Cerebellar nuclear complex (tissue), 1 donor: ENCODE data around the gene ZNF292.
"Not testable (repeated sequence)": the region's sequence is repeated elsewhere in the genome, so short reads cannot be mapped to it uniquely, and the experiment has no call there.

Source experiments
- DNase-seq, 2 experiments: peaks; one replicate each; lab custom pipeline; 2025; lab: John Stamatoyannopoulos, UW

Gene ZNF292

GRCh38 chr6:87154993-87155841, at the start of gene ZNF292:
Gene ZNF292 (plus strand): TSS chr6:87155565. CDS start chr6:87155592, 27 bp downstream.
- peak; percentile 80 to 82 for DNase-seq

- no peak for DNase-seq
Observed at GRCh38 chr6:87105823-87106222, 49.5 kb upstream of the ZNF292 start.

- DNase-seq, result no peak
Observed at GRCh38 chr6:87110636-87111035, 44.7 kb upstream of the ZNF292 start.

- no peak for DNase-seq
Observed at GRCh38 chr6:87115402-87116135, 39.8 kb upstream of the ZNF292 start.

DNA sequence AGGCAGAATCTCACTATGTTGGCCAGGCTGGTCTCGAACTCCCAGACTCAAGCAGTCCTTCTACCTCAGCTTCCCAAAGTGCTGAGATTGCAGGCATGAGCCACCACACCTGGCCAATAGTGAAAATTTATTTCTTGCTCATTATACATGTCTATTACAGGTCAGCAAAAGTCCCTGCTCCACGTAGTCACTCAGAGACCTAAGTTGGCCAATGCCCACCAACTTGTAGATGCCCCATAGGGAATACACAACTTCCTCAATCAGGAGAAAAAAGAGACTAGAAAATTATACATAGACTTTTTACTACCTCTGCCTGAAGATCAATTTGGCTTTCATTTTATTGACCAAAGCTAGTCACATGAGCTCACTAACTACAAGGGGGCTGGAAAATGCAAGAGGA, 38.4 kb upstream of the ZNF292 start:
- DNase-seq, result no peak

DNA sequence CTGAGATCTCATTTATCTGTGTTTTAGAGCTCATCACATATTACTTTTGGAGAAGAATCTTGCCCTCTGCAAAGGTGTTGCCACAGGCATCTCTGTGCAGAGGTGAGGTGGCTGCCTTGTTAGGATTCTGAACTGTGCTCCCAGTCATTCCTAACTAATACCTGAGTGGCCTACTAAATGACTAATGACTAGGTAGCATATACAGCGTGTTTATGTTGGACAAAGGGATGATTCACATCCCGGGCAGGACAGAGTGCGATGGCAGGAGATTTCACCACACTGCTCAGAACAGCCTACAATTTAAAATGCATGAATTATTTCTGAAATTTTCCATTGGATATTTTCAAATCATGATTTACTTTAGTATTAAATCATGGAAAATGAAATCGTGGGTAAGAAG, 37.3 kb upstream of the ZNF292 start:
- DNase-seq, result no peak

GRCh38 chr6:87122477-87122876, 32.9 kb upstream of the ZNF292 start:
- DNase-seq, result no peak

DNA sequence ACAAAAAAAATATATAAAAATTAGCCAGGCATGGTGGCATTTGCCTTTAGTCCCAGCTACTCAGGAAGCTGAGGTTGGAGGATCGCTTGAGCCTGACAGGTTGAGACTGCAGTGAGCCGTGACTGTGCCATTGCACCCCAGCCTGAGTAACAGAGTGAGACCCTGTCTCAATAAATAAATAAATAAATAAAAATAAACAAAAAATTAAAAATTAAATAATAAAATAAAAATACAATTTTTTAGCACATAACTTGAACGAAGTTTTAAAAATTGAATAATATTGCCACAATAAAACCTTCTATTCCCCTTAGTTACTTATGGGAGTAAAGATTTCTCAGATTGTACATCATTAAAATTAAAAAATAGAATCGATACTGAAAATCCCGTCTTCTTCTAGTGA, 31.3 kb upstream of the ZNF292 start:
- no peak for DNase-seq

GRCh38 chr6:87126501-87126900, 28.9 kb upstream of the ZNF292 start:
- no peak for DNase-seq

GRCh38 chr6:87127737-87128136, 27.6 kb upstream of the ZNF292 start:
- no peak for DNase-seq

- DNase-seq, result no peak
Observed at GRCh38 chr6:87136963-87137362, 18.4 kb upstream of the ZNF292 start.

- DNase-seq, result no peak
Observed at GRCh38 chr6:87139236-87139635, 16.1 kb upstream of the ZNF292 start.

- not testable (repeated sequence) for DNase-seq
Observed at GRCh38 chr6:87139927-87140326, 15.4 kb upstream of the ZNF292 start.

DNA sequence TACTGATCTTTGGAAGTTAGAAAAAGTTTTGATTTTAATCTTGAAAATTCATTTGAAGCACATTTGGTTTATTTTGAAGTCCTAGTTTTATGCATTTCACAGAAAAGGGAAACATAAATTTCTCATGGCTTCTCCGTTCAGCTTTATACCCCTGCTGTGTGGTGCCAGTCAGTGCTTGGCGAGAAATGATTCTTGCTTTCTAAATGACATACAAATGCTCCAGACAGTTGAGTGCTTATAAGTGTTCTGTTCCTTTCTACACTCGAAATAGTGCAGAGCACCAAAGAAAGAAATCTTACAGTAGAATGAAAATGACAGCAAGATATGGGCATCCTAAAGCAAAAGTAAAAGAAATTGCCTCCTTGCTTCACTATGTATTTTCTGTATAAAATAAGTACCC, 9.0 kb upstream of the ZNF292 start:
- DNase-seq, result no peak

DNA sequence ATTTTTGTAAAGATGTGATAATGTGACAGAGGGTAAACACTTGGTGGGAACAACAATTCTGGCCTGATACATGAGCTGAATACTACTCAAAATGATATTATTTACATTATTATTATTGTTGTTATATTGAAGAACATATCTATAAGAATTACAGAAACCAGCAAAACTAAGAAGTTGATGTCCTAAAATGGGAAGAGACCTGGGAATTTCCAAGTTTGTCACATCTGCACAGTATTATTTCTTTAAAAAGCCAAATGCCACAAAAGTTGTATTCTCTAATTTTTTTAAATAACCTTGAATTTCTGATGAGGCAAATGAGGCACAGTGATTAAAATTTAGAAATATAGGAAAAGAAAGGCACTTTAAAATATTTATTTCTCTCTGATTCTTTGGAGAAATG, 5.0 kb upstream of the ZNF292 start:
- DNase-seq, result no peak

GRCh38 chr6:87151471-87151780, 3.9 kb upstream of the ZNF292 start:
- DNase-seq, result no peak

DNA sequence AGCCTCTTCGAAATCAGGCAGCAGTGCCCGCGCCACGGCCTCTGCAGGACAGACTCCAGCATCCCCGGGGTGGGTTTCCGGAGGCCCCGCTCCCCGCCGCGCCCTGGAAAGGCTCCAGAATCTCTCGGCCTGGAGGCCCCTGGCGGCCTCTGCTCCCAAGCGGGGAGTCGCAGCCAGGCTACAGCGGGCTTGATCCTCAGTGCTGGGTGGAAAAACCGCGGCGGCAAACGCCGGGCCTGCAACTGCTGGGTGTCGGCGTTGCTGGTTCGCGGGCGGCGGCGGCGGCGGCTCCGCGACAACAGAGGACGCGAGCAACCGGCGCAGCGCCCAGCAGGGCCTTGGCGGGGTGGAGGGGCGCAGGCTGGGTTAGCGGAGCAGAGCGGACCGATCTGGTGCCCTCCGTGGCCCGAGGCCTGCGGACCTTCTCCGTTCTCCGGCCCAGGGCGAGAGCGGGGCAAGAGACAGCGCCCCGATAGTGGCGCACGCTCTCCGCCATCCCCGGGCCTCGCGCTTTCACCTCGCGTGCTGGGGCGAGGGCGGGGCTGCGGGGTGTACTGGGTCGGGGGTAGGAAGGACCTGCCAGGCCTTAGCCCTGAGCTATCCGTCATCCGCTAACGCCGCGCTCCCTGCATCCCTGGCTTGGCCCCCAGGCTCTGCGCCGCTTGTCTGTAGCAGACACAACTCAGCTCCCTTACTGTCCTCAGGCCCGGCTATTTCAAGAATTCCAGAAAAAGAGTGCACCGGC, 3.4 kb upstream of the ZNF292 start:
- DNase-seq, result peak in 1 of 2 experiments; percentile 29

DNA sequence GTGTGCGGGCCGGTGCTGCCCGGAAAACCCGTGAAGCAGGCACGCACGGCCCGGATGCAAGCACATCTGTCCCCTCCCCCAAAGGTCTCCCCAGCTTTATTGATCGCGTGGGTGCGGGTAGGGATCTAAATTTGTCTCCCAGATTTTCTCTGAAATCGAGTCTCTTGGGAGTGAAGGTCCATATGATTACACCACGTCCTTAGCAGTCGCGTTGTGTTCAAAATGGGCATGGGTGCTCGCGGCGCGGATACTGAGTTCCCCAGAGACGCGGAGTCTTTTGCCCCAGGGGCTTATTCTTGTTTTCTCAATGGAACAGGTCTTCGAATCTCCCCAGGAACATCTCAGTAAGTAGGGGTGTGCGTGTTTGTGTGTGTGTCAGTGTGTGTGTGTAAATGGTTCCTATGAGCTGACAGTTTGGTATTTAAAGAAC, 2.8 kb upstream of the ZNF292 start:
- DNase-seq, result no peak

GRCh38 chr6:87154641-87154992, 748 bp upstream of the ZNF292 start:
- no peak for DNase-seq

- DNase-seq, result no peak
Observed at GRCh38 chr6:87155842-87156815, 764 bp downstream of the ZNF292 start.

DNA sequence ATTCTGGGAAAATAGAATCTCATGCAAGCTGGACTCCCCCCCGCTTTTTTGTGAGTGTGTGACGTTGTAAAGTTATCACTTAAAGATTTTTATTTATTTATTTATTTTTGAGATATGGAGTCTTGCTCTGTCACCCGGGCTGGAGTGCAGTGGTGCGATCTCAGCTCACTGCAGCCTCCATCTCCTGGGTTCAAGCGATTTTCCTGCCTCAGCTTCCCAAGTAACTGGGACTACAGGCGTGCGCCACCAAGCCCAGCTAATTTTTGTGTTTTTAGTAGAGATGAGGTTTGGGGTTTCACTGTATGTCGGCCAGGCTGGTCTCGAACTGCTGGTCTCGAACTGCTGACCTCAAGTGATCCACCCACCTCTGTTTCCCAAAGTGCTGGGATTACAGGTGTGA, 2.2 kb downstream of the ZNF292 start:
- DNase-seq, result not testable (repeated sequence)

DNA sequence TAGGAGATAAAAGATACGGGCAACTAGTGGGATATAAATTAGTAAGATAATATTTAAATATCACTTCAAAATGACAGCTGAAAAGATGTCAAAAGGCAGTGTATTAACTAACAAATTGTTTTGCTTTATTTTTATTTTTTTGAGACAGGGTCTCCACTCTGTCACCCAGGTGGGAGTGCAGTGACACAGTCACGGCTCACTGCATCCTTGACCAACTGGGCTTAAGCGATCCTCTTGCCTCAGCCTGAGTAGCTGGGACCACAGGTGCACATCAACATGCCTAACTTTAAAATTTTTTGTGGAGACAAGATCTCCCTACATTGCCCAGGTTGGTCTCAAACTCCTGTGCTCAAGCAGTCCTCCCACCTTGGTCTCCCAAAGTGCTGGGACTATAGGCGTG, 5.9 kb downstream of the ZNF292 start:
- DNase-seq, result no peak
